ACC112 (cell line): ENCODE data around the gene DEGS1.

ENCODE experiments used
- H2AFZ ChIP-seq: fragments of 200-600 bp; sonication (generic); one replicate; pipeline ENCODE4 v1.6.0; 2017; ENCODE audit warnings: antibody characterized with exemption, low read length; ENCODE audit not compliant: unreplicated experiment
- H3K27ac ChIP-seq: fragments of 200-600 bp; sonication (generic); 2 replicates; pipeline ENCODE4 v1.5.1; 2014; ENCODE audit warnings: low read depth, mild to moderate bottlenecking, antibody characterized with exemption, low read length, moderate library complexity
- H3K27me3 ChIP-seq: fragments of 200-600 bp; sonication (generic); 2 replicates; pipeline ENCODE4 v1.6.1; 2014; ENCODE audit warnings: mild to moderate bottlenecking, antibody characterized with exemption, low read length, moderate library complexity, mixed read lengths; ENCODE audit not compliant: insufficient read depth
- H3K36me3 ChIP-seq: fragments of 200-600 bp; sonication (generic); 2 replicates; pipeline ENCODE4 v1.6.1; 2016; ENCODE audit warnings: mild to moderate bottlenecking, antibody characterized with exemption, low read length, moderate library complexity, mixed read lengths; ENCODE audit not compliant: insufficient read depth
- H3K4me1 ChIP-seq: fragments of 200-600 bp; sonication (generic); one replicate; pipeline ENCODE4 v1.6.1; 2016; ENCODE audit warnings: low read length, mixed read lengths; ENCODE audit not compliant: insufficient read depth, unreplicated experiment, control insufficient read depth
- H3K4me3 ChIP-seq: fragments of 200-600 bp; sonication (generic); 2 replicates; pipeline ENCODE4 v1.5.1; 2014; ENCODE audit warnings: mild to moderate bottlenecking, low read depth, low read length
- H3K79me2 ChIP-seq: fragments of 200-600 bp; sonication (generic); one replicate; pipeline ENCODE4 v1.6.0; 2016; ENCODE audit warnings: low read length; ENCODE audit not compliant: control insufficient read depth, unreplicated experiment, insufficient read depth

Gene DEGS1

DNA sequence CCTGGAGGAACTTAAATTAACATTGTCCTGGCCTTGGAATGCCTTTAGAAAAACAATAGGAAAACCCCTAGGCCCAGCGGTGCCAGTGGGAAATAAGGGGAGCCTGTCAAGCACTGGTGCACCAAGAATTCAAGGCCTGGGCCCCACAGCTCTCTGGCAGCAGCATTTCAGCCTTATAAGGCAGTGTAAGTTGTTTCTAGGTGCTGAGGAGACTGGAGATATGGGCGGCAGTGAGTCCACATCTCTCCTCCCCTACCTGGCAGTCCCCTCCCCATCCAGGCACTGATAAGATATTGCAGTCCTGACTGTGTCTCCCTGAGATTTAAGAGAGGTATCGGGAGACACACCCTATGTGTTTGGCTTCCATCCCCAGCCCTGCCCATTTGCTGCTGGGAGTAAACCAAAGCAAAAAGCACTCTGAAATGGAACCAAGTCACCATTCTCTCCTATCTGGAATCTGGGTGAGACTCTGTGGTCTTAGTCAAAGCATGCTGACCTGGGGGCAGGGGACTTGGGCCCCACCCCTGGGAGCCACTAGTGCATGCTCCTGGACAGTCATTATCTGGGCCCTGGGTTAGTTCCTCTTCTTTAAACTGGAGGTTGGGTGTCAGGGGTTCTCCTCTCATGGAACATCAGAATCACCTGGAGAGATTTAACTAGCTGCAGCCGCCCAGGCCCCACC, 30.5 kb downstream of the DEGS1 start:
- H3K79me2 ChIP-seq = no peaks in the 10 kb centered on the region
- H2AFZ ChIP-seq = no peak overlapping the region
- no peak overlapping the region for H3K27ac ChIP-seq
- peaks cover 7% of the 10 kb centered on the region for H3K4me1 ChIP-seq
- H3K27me3 ChIP-seq = no peaks in the 10 kb centered on the region
- H3K36me3 ChIP-seq = no peaks in the 10 kb centered on the region
- H3K4me3 ChIP-seq = no peak overlapping the region

DNA sequence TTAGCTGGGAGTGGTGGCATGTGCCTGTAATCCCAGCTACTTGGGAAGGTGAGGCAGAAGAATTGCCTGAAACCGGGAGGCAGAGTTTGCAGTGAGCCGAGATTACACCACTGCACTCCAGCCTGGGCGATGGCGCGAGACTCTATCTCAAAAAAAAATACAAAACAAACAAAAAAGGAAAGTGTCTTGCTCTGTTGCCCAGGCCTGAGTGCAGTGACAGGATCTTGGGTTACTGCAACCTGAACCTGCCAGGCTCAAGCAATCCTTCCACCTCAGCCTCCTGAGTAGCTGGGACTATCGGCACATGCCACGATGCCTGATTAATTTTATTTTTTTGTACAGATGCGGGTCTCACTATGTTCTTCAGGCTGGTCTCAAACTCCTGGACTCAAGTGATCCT, 33.3 kb downstream of the DEGS1 start:
- Histone ChIP-seq H3K36me3 (no peaks in the 10 kb centered on the region), H3K4me1 (peaks cover 3% of the 10 kb centered on the region), H3K27ac (no peak overlapping the region), H3K27me3 (no peaks in the 10 kb centered on the region), H3K79me2 (no peaks in the 10 kb centered on the region), H2AFZ (no peak overlapping the region), H3K4me3 (no peak overlapping the region)

DNA sequence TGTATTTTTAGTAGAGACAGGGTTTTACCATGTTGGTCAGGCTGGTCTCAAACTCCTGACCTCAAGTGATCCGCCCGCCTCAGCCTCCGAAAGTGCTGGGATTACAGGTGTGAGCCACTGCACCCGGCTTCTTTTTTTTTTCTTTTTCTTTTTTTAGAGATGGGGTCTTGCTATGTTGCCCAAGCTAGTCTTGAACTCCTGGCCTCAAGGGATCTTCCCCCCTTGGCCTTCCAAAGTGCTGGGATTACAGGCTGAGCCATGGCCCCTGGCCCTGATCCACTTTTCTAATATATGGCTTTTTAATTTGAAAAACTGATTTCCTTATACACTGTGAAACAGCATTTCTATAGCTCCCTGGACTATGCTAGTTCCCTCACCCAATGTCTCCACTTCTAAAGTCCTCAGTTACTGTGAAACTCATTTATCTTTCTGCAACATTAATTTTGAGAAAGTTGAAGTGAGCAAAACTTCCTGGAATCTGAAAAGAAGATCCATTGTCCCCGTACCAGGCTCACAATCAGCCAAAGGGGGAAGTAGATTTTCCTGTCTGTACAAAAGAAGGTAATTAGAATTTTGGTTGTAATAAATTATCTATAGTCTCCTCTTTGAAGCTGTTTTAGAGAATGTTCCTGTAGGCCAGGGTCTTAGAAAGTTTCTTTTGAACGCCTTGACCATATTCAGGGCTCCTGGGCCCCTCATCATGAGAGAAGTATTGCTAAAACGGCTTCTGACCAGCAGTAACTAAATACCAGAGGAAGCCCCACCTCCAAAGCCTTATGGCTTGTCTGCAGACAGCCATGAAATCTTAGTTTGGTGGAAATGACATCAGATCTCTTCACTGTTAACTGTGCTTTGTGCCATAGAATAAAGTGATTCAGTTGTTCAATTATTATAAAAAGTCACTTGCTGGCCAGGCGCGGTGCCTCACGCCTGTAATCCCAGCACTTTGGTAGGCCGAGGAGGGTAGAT, 34.9 kb downstream of the DEGS1 start:
- H3K27ac ChIP-seq = no peak overlapping the region
- no peaks in the 10 kb centered on the region for H3K4me1 ChIP-seq
- H3K79me2 ChIP-seq = no peaks in the 10 kb centered on the region
- no peaks in the 10 kb centered on the region for H3K36me3 ChIP-seq
- H3K27me3 ChIP-seq = no peaks in the 10 kb centered on the region
- no peak overlapping the region for H3K4me3 ChIP-seq
- H2AFZ ChIP-seq = no peak overlapping the region

DNA sequence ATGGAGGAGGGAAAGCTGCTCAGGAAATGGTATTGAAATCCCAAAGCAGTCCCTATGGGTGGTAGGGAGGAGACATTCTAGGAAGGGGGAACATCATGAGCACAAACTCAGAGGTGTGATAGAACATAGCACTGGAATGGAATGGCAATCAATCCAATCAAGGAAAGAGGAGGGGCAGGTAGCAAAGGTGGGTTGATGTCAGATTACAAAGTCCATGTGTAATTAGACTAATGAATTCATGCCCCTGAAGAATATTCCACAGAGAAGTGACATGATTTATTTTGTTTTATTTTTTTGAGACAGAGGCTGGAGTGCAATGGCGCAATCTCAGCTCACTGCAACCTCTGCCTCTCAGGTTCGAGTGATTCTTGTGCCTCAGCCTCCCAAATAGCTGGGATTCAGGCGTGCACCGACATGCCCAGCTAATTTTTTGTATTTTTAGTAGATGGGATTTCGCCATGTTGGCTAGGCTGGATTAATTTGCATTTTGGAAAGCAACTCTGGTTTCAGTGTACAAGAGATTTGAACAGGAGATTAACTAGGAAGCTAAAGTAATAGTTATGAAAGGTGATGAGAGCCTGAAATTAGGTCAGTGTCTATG, 36.1 kb downstream of the DEGS1 start:
- H3K4me3 ChIP-seq = no peak overlapping the region
- H2AFZ ChIP-seq = no peak overlapping the region
- no peaks in the 10 kb centered on the region for H3K36me3 ChIP-seq
- no peaks in the 10 kb centered on the region for H3K79me2 ChIP-seq
- H3K4me1 ChIP-seq = peaks cover 6% of the 10 kb centered on the region
- no peaks in the 10 kb centered on the region for H3K27me3 ChIP-seq
- H3K27ac ChIP-seq = no peak overlapping the region

DNA sequence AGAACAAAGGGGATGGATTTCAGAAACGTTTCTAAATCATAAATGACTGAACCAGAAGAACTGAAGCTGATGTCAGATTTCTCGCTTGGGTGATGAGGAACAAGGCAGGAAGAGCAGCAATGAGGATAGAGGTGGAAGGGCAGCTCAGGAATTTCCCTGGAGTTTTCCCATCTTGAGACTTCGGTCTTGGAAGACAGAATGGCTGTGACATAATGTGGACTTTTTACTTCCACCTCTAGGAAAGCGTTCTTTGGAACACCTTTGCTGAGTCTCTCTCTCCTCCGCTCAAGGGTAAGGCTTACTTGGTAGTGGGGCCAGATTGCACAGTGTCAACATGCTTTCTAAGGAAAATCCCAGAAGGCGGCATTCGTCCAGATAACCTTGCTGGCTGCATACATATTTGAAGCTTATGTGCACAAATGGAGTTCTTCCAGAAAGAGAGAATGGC, 36.6 kb downstream of the DEGS1 start:
- no peak overlapping the region for H3K27ac ChIP-seq
- H3K4me3 ChIP-seq = no peak overlapping the region
- H3K4me1 ChIP-seq = peaks cover 11% of the 10 kb centered on the region
- H3K79me2 ChIP-seq = no peaks in the 10 kb centered on the region
- H3K27me3 ChIP-seq = no peaks in the 10 kb centered on the region
- no peak overlapping the region for H2AFZ ChIP-seq
- H3K36me3 ChIP-seq = no peaks in the 10 kb centered on the region

DNA sequence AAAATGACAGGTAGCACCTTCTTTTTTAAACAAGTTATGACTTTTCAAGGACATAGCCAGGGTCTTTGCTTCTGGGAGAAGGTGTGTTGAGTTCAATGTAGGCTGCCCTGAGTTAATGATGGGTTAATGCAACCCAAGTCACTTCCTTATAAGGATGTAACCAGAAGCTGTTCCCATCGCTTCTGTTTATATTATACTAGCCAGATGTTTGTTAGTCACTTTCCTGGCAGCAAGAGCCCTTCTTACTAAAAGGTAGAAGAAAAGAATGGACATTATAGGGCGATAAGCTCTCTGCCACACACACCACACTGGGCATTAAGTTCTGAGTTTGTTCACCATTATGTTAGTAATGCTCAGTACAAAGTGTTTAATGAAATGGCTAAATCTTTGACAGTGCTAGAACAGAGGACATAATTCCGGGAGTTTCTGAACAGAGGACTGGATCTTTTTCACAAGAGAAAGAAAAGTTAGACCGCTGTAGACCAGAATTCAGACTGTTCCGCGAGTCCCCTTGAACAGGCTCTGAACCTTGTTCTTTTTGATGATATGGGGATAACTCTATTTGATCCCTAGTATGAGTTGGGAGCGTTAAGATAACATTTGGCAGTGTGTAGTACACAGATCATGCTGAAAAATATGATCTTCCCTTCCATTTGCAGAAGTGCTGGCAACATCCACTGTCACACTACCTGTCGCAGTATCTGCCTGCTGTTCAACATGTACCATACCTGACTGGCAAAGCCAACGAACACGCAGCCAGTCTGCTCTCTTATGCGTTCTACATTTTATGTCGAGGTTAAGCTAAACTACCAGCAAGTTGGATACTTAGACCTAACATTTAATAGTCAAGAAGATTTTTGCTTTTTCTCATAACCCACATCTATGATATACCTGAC, 41.0 kb downstream of the DEGS1 start:
- Histone ChIP-seq H3K79me2 (no peaks in the 10 kb centered on the region), H3K27me3 (no peaks in the 10 kb centered on the region), H3K4me1 (peaks cover 11% of the 10 kb centered on the region), H2AFZ (no peak overlapping the region), H3K27ac (peak overlapping the region; percentile 15; the same call in 1 of the 2 replicates), H3K4me3 (no peak overlapping the region), H3K36me3 (no peaks in the 10 kb centered on the region)

DNA sequence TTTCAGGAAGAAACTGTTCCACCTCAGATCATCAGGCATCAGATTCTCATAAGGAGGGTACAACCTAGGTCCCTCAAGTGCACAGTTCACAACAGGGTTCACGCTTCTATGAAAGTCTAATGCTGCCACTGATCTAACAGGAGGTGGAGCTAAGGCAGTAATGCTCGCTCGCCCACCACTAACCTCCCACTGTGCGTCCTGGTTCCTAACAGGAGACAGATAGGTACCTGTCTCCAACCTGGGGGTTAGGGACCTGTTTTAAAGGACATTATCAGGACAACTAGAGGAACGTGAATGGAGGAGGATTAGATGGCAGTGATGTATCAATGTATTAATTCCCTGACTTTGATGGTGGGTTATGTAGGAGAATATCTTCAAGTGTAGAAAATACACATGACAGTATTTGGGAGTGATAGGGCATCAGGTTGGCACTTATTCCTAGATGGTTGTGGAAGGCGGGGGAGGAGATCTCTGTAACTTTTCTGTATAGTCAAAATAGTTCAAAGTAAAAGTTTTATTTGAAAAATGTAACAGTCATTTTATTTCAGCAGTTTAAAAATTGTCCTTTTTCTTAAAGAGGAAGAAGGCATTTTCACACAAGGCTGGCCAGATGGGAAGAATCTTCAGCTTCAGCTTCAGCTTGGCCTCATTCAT, 43.9 kb downstream of the DEGS1 start:
- no peak overlapping the region for H2AFZ ChIP-seq
- no peaks in the 10 kb centered on the region for H3K79me2 ChIP-seq
- H3K36me3 ChIP-seq = peaks cover 5% of the 10 kb centered on the region; the same call in 1 of the 2 replicates
- H3K27me3 ChIP-seq = no peaks in the 10 kb centered on the region
- no peak overlapping the region for H3K4me3 ChIP-seq
- peaks cover 11% of the 10 kb centered on the region for H3K4me1 ChIP-seq
- H3K27ac ChIP-seq = no peak overlapping the region

DNA sequence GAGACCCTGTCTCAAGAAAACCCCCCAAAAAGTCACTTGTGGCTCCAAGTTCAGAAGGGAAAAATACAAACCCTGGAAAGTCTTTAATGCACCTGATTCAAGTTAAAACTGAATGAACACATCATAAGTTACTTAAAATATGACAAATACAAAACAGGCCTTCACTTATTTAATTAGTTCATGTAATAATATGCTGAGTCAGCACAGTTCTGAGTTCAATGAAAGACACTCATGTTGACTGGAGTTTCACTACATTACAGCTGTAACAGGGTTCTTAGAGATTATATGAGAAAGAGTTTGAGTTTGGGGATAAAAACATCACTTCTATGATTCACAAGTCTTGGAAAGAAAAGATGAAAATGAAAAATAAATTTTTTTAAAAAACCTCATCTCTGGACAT, 51.0 kb downstream of the DEGS1 start:
- no peaks in the 10 kb centered on the region for H3K27me3 ChIP-seq
- no peak overlapping the region for H2AFZ ChIP-seq
- H3K27ac ChIP-seq = no peak overlapping the region
- peaks cover 7% of the 10 kb centered on the region; the same call in 1 of the 2 replicates for H3K36me3 ChIP-seq
- no peaks in the 10 kb centered on the region for H3K4me1 ChIP-seq
- no peak overlapping the region for H3K4me3 ChIP-seq
- no peaks in the 10 kb centered on the region for H3K79me2 ChIP-seq

DNA sequence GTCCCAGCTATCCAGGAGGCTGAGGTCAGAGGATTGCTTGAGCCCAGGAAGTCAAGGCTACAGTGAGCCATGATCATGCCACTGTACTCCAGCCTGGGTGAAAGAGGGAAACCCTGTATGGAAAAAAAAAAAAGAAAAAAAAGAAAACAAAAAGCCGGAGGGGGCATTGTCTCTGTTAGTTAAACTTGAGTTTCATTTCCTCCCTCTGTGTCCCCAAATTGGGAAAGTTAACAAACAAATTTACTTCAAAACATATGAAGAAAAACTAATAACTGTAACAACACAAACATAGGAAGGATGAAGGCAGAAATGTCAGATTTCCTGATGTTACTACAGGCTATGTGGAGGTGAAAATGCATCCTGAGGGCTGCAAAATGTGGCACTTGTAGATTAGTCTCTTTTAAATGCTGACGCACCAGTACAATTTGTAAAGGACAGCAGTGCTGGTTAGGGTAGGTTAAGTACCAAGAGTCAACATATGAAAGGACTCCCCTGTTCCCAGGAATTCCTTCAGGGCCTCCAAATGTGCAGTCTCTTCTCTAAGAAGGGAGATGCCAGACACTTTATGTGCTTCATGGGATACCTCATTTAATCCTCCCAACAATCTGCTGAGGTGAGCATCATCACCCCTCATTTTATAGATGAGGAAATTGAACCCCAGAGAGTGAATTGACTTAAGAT, 52.9 kb downstream of the DEGS1 start:
- Histone ChIP-seq H3K36me3 (peaks cover 12% of the 10 kb centered on the region; the same call in 1 of the 2 replicates), H3K79me2 (no peaks in the 10 kb centered on the region), H2AFZ (no peak overlapping the region), H3K4me3 (no peak overlapping the region), H3K27ac (no peak overlapping the region), H3K4me1 (no peaks in the 10 kb centered on the region), H3K27me3 (no peaks in the 10 kb centered on the region)
